Skin epidermis (tissue), 12 donors: ENCODE data around the gene MEIS2.

ENCODE experiments used
- H3K27ac ChIP-seq, 21 experiments: fragments of 200-600 bp; sonication (generic) in 11 of 21; one replicate each; pipeline ENCODE4 v1.5.0; 2020; ENCODE audit warnings: mild to moderate bottlenecking in 3 of 21, inconsistent platforms in 2 of 21, moderate library complexity in 2 of 21
- H3K4me3 ChIP-seq, 7 experiments: fragments of 200-600 bp; sonication (generic) in 2 of 7; one replicate each; pipeline ENCODE4 v1.5.0; 2020; ENCODE audit warnings: inconsistent platforms in 2 of 7, mild to moderate bottlenecking in 2 of 7, moderate library complexity in 1 of 7

Gene MEIS2

GRCh38 chr15:37117030-37117429 lies 16.7 kb upstream of the MEIS2 start:
- no peak overlapping the region for H3K27ac ChIP-seq
- no peak overlapping the region for H3K4me3 ChIP-seq

GRCh38 chr15:37115538-37115937 lies 15.2 kb upstream of the MEIS2 start:
- Histone ChIP-seq H3K4me3 (no peak overlapping the region), H3K27ac (no peak overlapping the region)

GRCh38 chr15:37112971-37113670 lies 12.8 kb upstream of the MEIS2 start:
- H3K4me3 ChIP-seq = no peak overlapping the region
- H3K27ac ChIP-seq = no peak overlapping the region

GRCh38 chr15:37112171-37112570 lies 11.8 kb upstream of the MEIS2 start:
- Histone ChIP-seq H3K4me3 (no peak overlapping the region), H3K27ac (no peak overlapping the region)

GRCh38 chr15:37111427-37111717 lies 11.0 kb upstream of the MEIS2 start:
- no peak overlapping the region for H3K4me3 ChIP-seq
- no peak overlapping the region for H3K27ac ChIP-seq

- peak overlapping the region in 6 of 7 experiments; percentile 10 to 40 (median 22) for H3K4me3 ChIP-seq
- H3K27ac ChIP-seq = peak overlapping the region in 1 of 21 experiments; percentile 2
Measured at GRCh38 chr15:37109872-37110572, 9.7 kb upstream of the MEIS2 start.

- no peak overlapping the region for H3K27ac ChIP-seq
Measured at GRCh38 chr15:37109168-37109871, 9.0 kb upstream of the MEIS2 start.

GRCh38 chr15:37108381-37109167 lies 8.2 kb upstream of the MEIS2 start:
- H3K27ac ChIP-seq = no peak overlapping the region
- no peak overlapping the region for H3K4me3 ChIP-seq

More at GRCh38 chr15:37109168-37109871, 9.0 kb upstream of the MEIS2 start:
- peak overlapping the region in 2 of 7 experiments; percentile 23 to 40 for H3K4me3 ChIP-seq

GRCh38 chr15:37107744-37108380 lies 7.5 kb upstream of the MEIS2 start:
- no peak overlapping the region for H3K4me3 ChIP-seq
- H3K27ac ChIP-seq = no peak overlapping the region

GRCh38 chr15:37107071-37107743 lies 6.9 kb upstream of the MEIS2 start:
- Histone ChIP-seq H3K4me3 (no peak overlapping the region), H3K27ac (no peak overlapping the region)

- Histone ChIP-seq H3K4me3 (no peak overlapping the region), H3K27ac (no peak overlapping the region)
Measured at GRCh38 chr15:37106490-37107001, 6.2 kb upstream of the MEIS2 start.

- Histone ChIP-seq H3K27ac (no peak overlapping the region), H3K4me3 (no peak overlapping the region)
Measured at GRCh38 chr15:37105889-37106288, 5.5 kb upstream of the MEIS2 start.

GRCh38 chr15:37105029-37105428 lies 4.7 kb upstream of the MEIS2 start:
- H3K4me3 ChIP-seq = no peak overlapping the region
- no peak overlapping the region for H3K27ac ChIP-seq

- no peak overlapping the region for H3K4me3 ChIP-seq
- H3K27ac ChIP-seq = no peak overlapping the region
Measured at GRCh38 chr15:37104424-37104981, 4.2 kb upstream of the MEIS2 start.

GRCh38 chr15:37103475-37104423 lies 3.4 kb upstream of the MEIS2 start:
- Histone ChIP-seq H3K4me3 (peak overlapping the region in 1 of 7 experiments; percentile 75), H3K27ac (no peak overlapping the region)

- Histone ChIP-seq H3K4me3 (peak overlapping the region in 1 of 7 experiments; percentile 75), H3K27ac (no peak overlapping the region)
Measured at GRCh38 chr15:37103163-37103435, 2.8 kb upstream of the MEIS2 start.

- Histone ChIP-seq H3K27ac (peak overlapping the region in 9 of 21 experiments; percentile 25 to 89 (median 87)), H3K4me3 (peak overlapping the region; percentile 10 to 75 (median 55))
Measured at GRCh38 chr15:37102305-37103162, 2.2 kb upstream of the MEIS2 start.
